Left lung (tissue), 10 donors: Measurements from ENCODE around the gene IMPA2. TPM values are rescaled to one million over a fixed set of nuclear protein-coding genes. Genes with fewer than 3 reads are reported as not detected.
A peak's percentile ranks its signal among the peaks of the same experiment; 100 is the strongest.

Source experiments
- ATAC-seq: fragments of 200-7000 bp; cut with Tn5 transposase; one replicate; pipeline ENCODE4 v1.9.1; 2020; ENCODE audit warnings: moderate library complexity
- DNase-seq, 4 donors: peaks; one replicate each; pipeline ENCODE4 v3.0.0-alpha.2; 2013 to 2020
- H3K27ac ChIP-seq, 2 donors: fragments of 200-600 bp; sonication (generic) in 1 of 2; one replicate each; pipeline versions ENCODE4 v1.5.0 to v1.8.0; 2020 to 2021
- H3K27me3 ChIP-seq, 2 donors: fragments of 200-600 bp; sonication (generic) in 1 of 2; one replicate each; pipeline versions ENCODE4 v1.5.0 to v1.8.0; 2020 to 2021
- H3K36me3 ChIP-seq, 2 donors: fragments of 200-600 bp; sonication (generic) in 1 of 2; one replicate each; pipeline versions ENCODE4 v1.5.0 to v1.8.0; 2020 to 2021
- H3K4me1 ChIP-seq, 2 donors: fragments of 200-600 bp; one replicate each; pipeline ENCODE4 v1.8.0; 2021
- H3K4me3 ChIP-seq, 2 donors: fragments of 200-600 bp; sonication (generic) in 1 of 2; one replicate each; pipeline versions ENCODE4 v1.5.0 to v1.8.0; 2020 to 2021; ENCODE audit warnings: mild to moderate bottlenecking in 1 of 2
- H3K9me3 ChIP-seq, 2 donors: fragments of 200-600 bp; sonication (generic) in 1 of 2; one replicate each; pipeline versions ENCODE4 v1.5.0 to v1.8.0; 2020 to 2021
- CTCF ChIP-seq, 2 donors: fragments of 200-600 bp; sonication (generic) in 1 of 2; IDR thresholded peaks; one replicate each; pipeline versions ENCODE4 v1.5.0 to v1.8.0; 2021; ENCODE audit warnings: antibody characterized with exemption in 2 of 2
- intact Hi-C, 2 donors: fragments of 100-400 bp; cut with DNase I; formaldehyde crosslinking; loops; one replicate each; pipeline versions ENCODE4 v1.11.2 to v1.14.2; 2022
- polyA plus RNA-seq, 6 donors: library from polyadenylated mRNA; unstranded; fragments of 120-200 nt; gene quantifications; one replicate each; pipeline ENCODE4 v1.2.1, GENCODE V29; 2013; ENCODE audit not compliant: insufficient read length in 6 of 6
- total RNA-seq, 2 donors: library from RNA; stranded (reverse); fragmentation: NEBNext Ultra II Directional; extraction: Animal tissue kit (Norgen Biotek cat#: 25700); gene quantifications; one replicate each; pipeline ENCODE4 v1.2.1, GENCODE V29; 2021
- donor health status: DM: no; HTN: yes; CAD: no.
- donor health status: DM: no; HTN: no; CAD: no.

IMPA2 gene
- total and polyA plus RNA-seq, 8 donors, result 62.2 to 93.4 (median 82.2) TPM

GRCh38 chr18:11996907-11997306 is 15.6 kb downstream of the IMPA2 start:
- ATAC-seq (no peak), DNase-seq (peak in 1 of 4 donors; percentile 29)
- intact Hi-C loops, result loop anchor here in 1 of 2 donors (5.0 kb wide), 1 partner anchor 60 kb away; no protein-coding TSS in a partner anchor
- H3K4me3 ChIP-seq, result no peak overlapping the region
- no peak for TF ChIP-seq CTCF (IDR thresholded peaks at IDR 0.05)
- H3K9me3 ChIP-seq, result no peaks in the 10 kb centered on the region
- peaks cover 18 to 33% of the 10 kb centered on the region in 2 donors for H3K4me1 ChIP-seq
- H3K27ac ChIP-seq, result no peak overlapping the region
- no peaks in the 10 kb centered on the region for H3K27me3 ChIP-seq
- H3K36me3 ChIP-seq, result peaks cover 0 to 30% of the 10 kb centered on the region in 2 donors

GRCh38 chr18:11997466-11997865 is 16.2 kb downstream of the IMPA2 start:
- no peak overlapping the region for H3K4me3 ChIP-seq
- no peak for TF ChIP-seq CTCF (IDR thresholded peaks at IDR 0.05)
- intact Hi-C loops, result loop anchor here in 1 of 2 donors (5.0 kb wide), 1 partner anchor 60 kb away; no protein-coding TSS in a partner anchor
- no peaks in the 10 kb centered on the region for H3K9me3 ChIP-seq
- H3K4me1 ChIP-seq, result peaks cover 18 to 33% of the 10 kb centered on the region in 2 donors
- peaks cover 0 to 30% of the 10 kb centered on the region in 2 donors for H3K36me3 ChIP-seq
- ATAC-seq, result no peak
- H3K27me3 ChIP-seq, result no peaks in the 10 kb centered on the region
- H3K27ac ChIP-seq, result no peak overlapping the region
- DNase-seq, result peak in 1 of 4 donors; percentile 34

- intact Hi-C loops, result loop anchor here in 1 of 2 donors (5.0 kb wide), 1 partner anchor 61 kb away; no protein-coding TSS in a partner anchor
- Histone ChIP-seq H3K27ac (no peak overlapping the region), H3K9me3 (no peaks in the 10 kb centered on the region), H3K36me3 (peaks cover 0 to 30% of the 10 kb centered on the region in 2 donors), H3K4me1 (peaks cover 18 to 33% of the 10 kb centered on the region in 2 donors), H3K4me3 (no peak overlapping the region), H3K27me3 (no peaks in the 10 kb centered on the region)
- TF ChIP-seq CTCF (IDR thresholded peaks at IDR 0.05), result no peak
- ATAC-seq (no peak), DNase-seq (peak in 1 of 4 donors; percentile 47)
These were observed 16.9 kb downstream of the IMPA2 start for GRCh38 chr18:11998193-11998592.

GRCh38 chr18:11999429-11999828 is 18.1 kb downstream of the IMPA2 start:
- DNase-seq, result peak in 1 of 4 donors; percentile 76
- intact Hi-C loops, result loop anchor here in 1 of 2 donors (5.0 kb wide), 1 partner anchor 62 kb away; no protein-coding TSS in a partner anchor
- H3K27ac ChIP-seq, result no peak overlapping the region
- ATAC-seq, result no peak
- no peaks in the 10 kb centered on the region for H3K27me3 ChIP-seq
- H3K4me3 ChIP-seq, result no peak overlapping the region
- H3K4me1 ChIP-seq, result peaks cover 13 to 22% of the 10 kb centered on the region in 2 donors
- peaks cover 0 to 34% of the 10 kb centered on the region in 2 donors for H3K36me3 ChIP-seq
- TF ChIP-seq CTCF (IDR thresholded peaks at IDR 0.05), result no peak
- no peaks in the 10 kb centered on the region for H3K9me3 ChIP-seq

GRCh38 chr18:12000072-12000659 is 18.9 kb downstream of the IMPA2 start:
- peaks cover 10 to 14% of the 10 kb centered on the region in 2 donors for H3K4me1 ChIP-seq
- intact Hi-C loops, result no loop called here
- no peak for DNase-seq
- ATAC-seq, result peak; percentile 19
- H3K36me3 ChIP-seq, result peaks cover 0 to 38% of the 10 kb centered on the region in 2 donors
- no peaks in the 10 kb centered on the region for H3K27me3 ChIP-seq
- H3K9me3 ChIP-seq, result no peaks in the 10 kb centered on the region
- H3K27ac ChIP-seq, result no peak overlapping the region
- H3K4me3 ChIP-seq, result no peak overlapping the region
- no peak for TF ChIP-seq CTCF (IDR thresholded peaks at IDR 0.05)
